NB4 (cell line): ENCODE results near the gene UPF3A.
"Not testable (repeated sequence)": the region's sequence is repeated elsewhere in the genome, so short reads cannot be mapped to it uniquely, and the experiment has no call there.

Experiments used
- DNase-seq: peaks from one replicate; pipeline ENCODE4 v3.0.0; 2010; ENCODE audit warnings: low read depth
- H3K4me3 ChIP-seq: one replicate; pipeline ENCODE4 v1.5.1; 2011; ENCODE audit warnings: mild to moderate bottlenecking, low read depth, low read length, moderate library complexity
- CTCF ChIP-seq: IDR thresholded peaks from one replicate; pipeline ENCODE4 v1.5.1; 2012; ENCODE audit warnings: low read depth, low read length
- MAX ChIP-seq: IDR thresholded peaks from 2 replicates; pipeline ENCODE4 v1.6.1; 2011; ENCODE audit warnings: low read depth, low read length
- MYC ChIP-seq: IDR thresholded peaks from 2 replicates; pipeline ENCODE4 v1.6.1; 2011; ENCODE audit warnings: low read depth, low read length
- POLR2A ChIP-seq: IDR thresholded peaks from 2 replicates; pipeline ENCODE4 v1.6.1; 2011; ENCODE audit warnings: mild to moderate bottlenecking; ENCODE audit not compliant: insufficient read length; ENCODE audit errors: extremely low read depth

The UPF3A gene

DNA sequence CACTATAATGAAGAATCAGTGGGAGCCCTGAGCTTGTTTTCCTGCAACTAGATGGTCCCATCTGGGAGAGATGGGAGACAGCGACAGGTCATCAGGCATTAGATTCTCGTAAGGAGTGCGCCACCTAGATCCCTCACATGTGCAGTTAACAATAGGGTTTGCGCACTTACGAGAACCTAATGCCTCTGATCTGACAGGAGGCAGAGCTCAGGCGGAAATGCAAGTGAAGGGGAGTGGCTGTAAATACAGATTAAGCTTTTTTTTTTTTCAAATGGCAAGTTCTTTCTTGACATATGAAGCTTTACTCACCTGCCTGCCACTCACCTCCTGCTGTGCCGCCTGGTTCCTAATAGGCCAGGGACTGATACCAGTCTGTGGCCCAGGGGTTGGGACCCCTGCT, 32.3 kb upstream of the UPF3A start:
- TF ChIP-seq POLR2A (no peak), MAX (no peak), CTCF (no peak)
- no peak overlapping the region for H3K4me3 ChIP-seq
- no peak for DNase-seq

- H3K4me3 ChIP-seq, DNase-seq: not testable (repeated sequence)
These were observed 29.6 kb upstream of the UPF3A start for GRCh38 chr13:114251639-114252440.

GRCh38 chr13:114256547-114256946, 24.9 kb upstream of the UPF3A start:
- no peak overlapping the region for H3K4me3 ChIP-seq
- TF ChIP-seq POLR2A (no peak), MYC (no peak), CTCF (no peak), MAX (no peak)
- peak; percentile 16 for DNase-seq

DNA sequence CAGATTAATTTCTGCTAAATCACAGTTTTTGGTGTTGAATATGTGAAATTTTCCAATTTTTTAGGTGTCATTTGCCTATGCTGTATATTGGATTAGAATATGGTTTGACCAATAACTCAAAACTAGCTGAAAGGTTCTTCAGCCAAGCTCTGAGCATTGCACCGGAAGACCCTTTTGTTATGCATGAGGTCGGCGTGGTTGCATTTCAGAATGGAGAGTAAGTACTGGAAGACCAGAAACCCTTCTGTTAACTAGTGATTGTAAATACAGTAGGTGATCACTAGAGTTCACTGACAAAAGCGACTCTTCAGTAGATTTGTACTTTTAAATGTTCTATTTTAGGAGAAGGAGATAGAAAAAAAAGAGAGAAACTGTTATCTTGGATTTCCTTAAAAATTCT, 24.4 kb upstream of the UPF3A start:
- no peak overlapping the region for H3K4me3 ChIP-seq
- TF ChIP-seq POLR2A = no peak
- no peak for TF ChIP-seq MAX
- no peak for TF ChIP-seq MYC
- no peak for TF ChIP-seq CTCF
- DNase-seq = no peak

DNA sequence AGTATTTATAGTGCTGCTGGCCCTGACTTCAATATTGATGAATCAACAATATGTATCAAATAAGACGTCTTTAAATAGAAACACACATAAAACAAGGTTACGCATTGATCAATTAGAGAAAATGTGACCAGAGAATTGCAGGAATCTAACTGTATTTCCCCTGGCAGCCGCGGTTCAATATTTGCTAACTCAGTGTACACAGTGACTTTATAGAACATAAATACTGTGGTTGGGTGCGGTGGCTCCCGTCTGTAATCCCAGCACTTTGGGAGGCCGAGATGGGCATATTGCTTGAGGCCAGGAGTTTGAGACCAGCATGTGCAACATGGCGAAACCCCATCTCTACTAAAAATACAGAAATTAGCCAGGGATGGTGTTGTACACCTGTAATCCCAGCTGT, 22.8 kb upstream of the UPF3A start:
- DNase-seq = no peak

DNA sequence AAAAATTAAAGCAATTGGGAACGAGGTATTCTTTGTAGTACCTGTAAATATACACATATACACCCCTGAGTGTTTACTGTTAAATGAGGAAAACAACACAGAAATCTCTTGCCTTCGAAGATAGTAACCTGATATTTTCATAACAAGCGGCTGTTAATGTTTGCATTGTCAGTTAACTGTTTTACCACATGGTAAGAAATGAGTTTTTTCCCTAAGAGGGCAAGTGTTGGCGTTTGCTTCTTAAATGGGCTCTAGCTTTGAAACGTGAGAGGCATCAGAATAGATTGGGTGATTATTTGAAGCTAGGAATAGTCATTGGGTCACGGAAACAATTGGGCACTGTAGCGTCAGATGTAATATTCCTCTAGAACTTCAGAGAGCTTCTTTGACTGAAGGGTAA, 22.0 kb upstream of the UPF3A start:
- no peak overlapping the region for H3K4me3 ChIP-seq
- DNase-seq = no peak
- TF ChIP-seq MAX = no peak
- no peak for TF ChIP-seq POLR2A
- TF ChIP-seq MYC = no peak
- TF ChIP-seq CTCF = no peak

More for the DNA sequence above, 22.8 kb upstream of the UPF3A start:
- H3K4me3 ChIP-seq = no peak overlapping the region
- TF ChIP-seq POLR2A (no peak), MAX (no peak), CTCF (no peak), MYC (no peak)
